Measurements from ENCODE around the gene EVPL.

Gene EVPL

GRCh38 chr17:76018340-76018680, 8.8 kb downstream of the EVPL start:
- DNase-seq (ENCODE audit: low read depth in 3 of 3) = no peak

GRCh38 chr17:76017481-76018339, 9.4 kb downstream of the EVPL start:
- no peak for DNase-seq (ENCODE audit: low read depth in 3 of 3)

GRCh38 chr17:76014925-76015261, 12.2 kb downstream of the EVPL start:
- DNase-seq (ENCODE audit: low read depth in 3 of 3) = no peak

- DNase-seq (ENCODE audit: low read depth in 3 of 3) = peak; percentile 66 to 79 (median 68)
These were observed 12.8 kb downstream of the EVPL start for GRCh38 chr17:76014100-76014924.

- no peak for DNase-seq (ENCODE audit: low read depth in 3 of 3)
These were observed 13.7 kb downstream of the EVPL start for GRCh38 chr17:76013377-76013932.

- no peak for DNase-seq (ENCODE audit: low read depth in 3 of 3)
These were observed 15.2 kb downstream of the EVPL start for GRCh38 chr17:76011951-76012350.

GRCh38 chr17:76009969-76010661, 17.0 kb downstream of the EVPL start:
- no peak for DNase-seq (ENCODE audit: low read depth in 3 of 3)

- no peak for DNase-seq (ENCODE audit: low read depth in 3 of 3)
These were observed 17.7 kb downstream of the EVPL start for GRCh38 chr17:76009447-76009846.

- no peak for DNase-seq (ENCODE audit: low read depth in 3 of 3)
These were observed 18.3 kb downstream of the EVPL start for GRCh38 chr17:76008630-76009425.

- no peak for DNase-seq (ENCODE audit: low read depth in 3 of 3)
These were observed 18.9 kb downstream of the EVPL start for GRCh38 chr17:76008208-76008607.

GRCh38 chr17:76007850-76008165, 19.3 kb downstream of the EVPL start:
- no peak for DNase-seq (ENCODE audit: low read depth in 3 of 3)

- no peak for DNase-seq (ENCODE audit: low read depth in 3 of 3)
These were observed 19.8 kb downstream of the EVPL start for GRCh38 chr17:76007131-76007849.

GRCh38 chr17:76005263-76006149, 21.6 kb downstream of the EVPL start:
- DNase-seq (ENCODE audit: low read depth in 3 of 3) = peak; percentile 59 to 92 (median 85)

GRCh38 chr17:76004750-76005262, 22.3 kb downstream of the EVPL start:
- DNase-seq (ENCODE audit: low read depth in 3 of 3) = no peak

- no peak for DNase-seq (ENCODE audit: low read depth in 3 of 3)
These were observed 23.2 kb downstream of the EVPL start for GRCh38 chr17:76003915-76004314.

GRCh38 chr17:76002100-76002499, 25.0 kb downstream of the EVPL start:
- no peak for DNase-seq (ENCODE audit: low read depth in 3 of 3)

- no peak for DNase-seq (ENCODE audit: low read depth in 3 of 3)
These were observed 26.2 kb downstream of the EVPL start, which contains the start of gene CDK3 for GRCh38 chr17:76000755-76001521. CDK3 (plus strand) TSS chr17:76000855; CDS start chr17:76001426, 571 bp downstream.

GRCh38 chr17:76000016-76000754, 26.9 kb downstream of the EVPL start:
- DNase-seq (ENCODE audit: low read depth in 3 of 3) = peak; percentile 39 to 66 (median 55)

All from stimulated activated CD4-positive, alpha-beta T cell treated with anti-CD3 and anti-CD28 coated beads, TNF-alpha, amount 100 ng/mL, for 48 hours (primary cell).